HEK293 (cell line): Measurements from ENCODE around the gene SPRED2.
A peak's percentile ranks its signal among the peaks of the same experiment; 100 is the strongest.

Experiments
- INSM2 ChIP-seq: fragments of 450-650 bp; formaldehyde crosslinking; IDR thresholded peaks from 2 replicates; pipeline ENCODE4 v1.5.1; 2016; ENCODE audit warnings: missing biosample characterization, missing genetic modification characterization
- KLF17 ChIP-seq: fragments of 450-650 bp; formaldehyde crosslinking; IDR thresholded peaks from 2 replicates; pipeline ENCODE4 v1.5.1; 2016; ENCODE audit warnings: missing biosample characterization, missing genetic modification characterization
- KLF8 ChIP-seq: fragments of 450-650 bp; formaldehyde crosslinking; IDR thresholded peaks from 2 replicates; pipeline ENCODE4 v1.5.1; 2016; ENCODE audit warnings: missing biosample characterization, missing genetic modification characterization
- KLF9 ChIP-seq: fragments of 450-650 bp; formaldehyde crosslinking; IDR thresholded peaks from 2 replicates; pipeline ENCODE4 v1.5.1; 2016; ENCODE audit warnings: missing biosample characterization, missing genetic modification characterization, low read depth
- MYNN ChIP-seq: fragments of 450-650 bp; formaldehyde crosslinking; IDR thresholded peaks from 2 replicates; pipeline ENCODE4 v1.5.1; 2016; ENCODE audit warnings: missing biosample characterization, missing genetic modification characterization, borderline replicate concordance
- ZBTB20 ChIP-seq: fragments of 450-650 bp; formaldehyde crosslinking; IDR thresholded peaks from 2 replicates; pipeline ENCODE4 v1.5.1; 2016; ENCODE audit warnings: missing biosample characterization, missing genetic modification characterization
- ZBTB21 ChIP-seq: fragments of 450-650 bp; formaldehyde crosslinking; IDR thresholded peaks from 2 replicates; pipeline ENCODE4 v1.5.1; 2017; ENCODE audit warnings: missing biosample characterization, missing genetic modification characterization
- ZBTB44 ChIP-seq: fragments of 450-650 bp; IDR thresholded peaks from 2 replicates; pipeline ENCODE4 v1.5.1; 2018; ENCODE audit warnings: missing biosample characterization, mild to moderate bottlenecking, missing genetic modification characterization
- ZBTB8A ChIP-seq: fragments of 450-650 bp; formaldehyde crosslinking; IDR thresholded peaks from 2 replicates; pipeline ENCODE4 v1.5.1; 2016; ENCODE audit warnings: missing biosample characterization, missing genetic modification characterization
- ZEB2 ChIP-seq: fragments of 450-650 bp; formaldehyde crosslinking; IDR thresholded peaks from 2 replicates; pipeline ENCODE4 v1.5.1; 2016; ENCODE audit warnings: missing biosample characterization, missing genetic modification characterization
- ZNF157 ChIP-seq: fragments of 450-650 bp; formaldehyde crosslinking; IDR thresholded peaks from 2 replicates; pipeline ENCODE4 v1.5.1; 2016; ENCODE audit warnings: missing biosample characterization, missing genetic modification characterization
- ZNF19 ChIP-seq: fragments of 450-650 bp; formaldehyde crosslinking; IDR thresholded peaks from 2 replicates; pipeline ENCODE4; 2016; ENCODE audit warnings: missing biosample characterization, missing genetic modification characterization, low read depth
- ZNF202 ChIP-seq: fragments of 450-650 bp; formaldehyde crosslinking; IDR thresholded peaks from 2 replicates; pipeline ENCODE4 v1.5.1; 2016; ENCODE audit warnings: missing biosample characterization, missing genetic modification characterization, borderline replicate concordance
- ZNF211 ChIP-seq: fragments of 450-650 bp; formaldehyde crosslinking; IDR thresholded peaks from 2 replicates; pipeline ENCODE4 v1.5.1; 2016; ENCODE audit warnings: low read depth, missing biosample characterization, missing genetic modification characterization
- ZNF280D ChIP-seq: fragments of 450-650 bp; formaldehyde crosslinking; IDR thresholded peaks from 2 replicates; pipeline ENCODE4 v1.5.1; 2016; ENCODE audit warnings: missing biosample characterization, missing genetic modification characterization
- ZNF324 ChIP-seq: fragments of 450-650 bp; formaldehyde crosslinking; IDR thresholded peaks from 2 replicates; pipeline ENCODE4 v1.5.1; 2016; ENCODE audit warnings: missing biosample characterization, missing genetic modification characterization
- ZNF350 ChIP-seq: fragments of 450-650 bp; formaldehyde crosslinking; IDR thresholded peaks from 2 replicates; pipeline ENCODE4 v1.5.0; 2017; ENCODE audit warnings: missing biosample characterization, mild to moderate bottlenecking, missing genetic modification characterization
- ZNF362 ChIP-seq: fragments of 450-650 bp; formaldehyde crosslinking; IDR thresholded peaks from 2 replicates; pipeline ENCODE4 v1.5.1; 2016; ENCODE audit warnings: missing biosample characterization, missing genetic modification characterization
- ZNF398 ChIP-seq: fragments of 450-650 bp; formaldehyde crosslinking; IDR thresholded peaks from 2 replicates; pipeline ENCODE4 v1.5.1; 2017; ENCODE audit warnings: missing biosample characterization, missing genetic modification characterization
- ZNF433 ChIP-seq: fragments of 450-650 bp; formaldehyde crosslinking; IDR thresholded peaks from 2 replicates; pipeline ENCODE4 v1.5.1; 2016; ENCODE audit warnings: missing biosample characterization, missing genetic modification characterization, low read depth
- ZNF544 ChIP-seq: fragments of 450-650 bp; formaldehyde crosslinking; IDR thresholded peaks from 2 replicates; pipeline ENCODE4 v1.5.0; 2017; ENCODE audit warnings: missing biosample characterization, missing genetic modification characterization
- ZNF701 ChIP-seq: fragments of 450-650 bp; formaldehyde crosslinking; IDR thresholded peaks from 2 replicates; pipeline ENCODE4 v1.5.1; 2016; ENCODE audit warnings: missing biosample characterization, missing genetic modification characterization
- ZNF704 ChIP-seq: fragments of 450-650 bp; formaldehyde crosslinking; IDR thresholded peaks from 2 replicates; pipeline ENCODE4 v1.5.1; 2016; ENCODE audit warnings: missing biosample characterization, missing genetic modification characterization
- ZNF776 ChIP-seq: fragments of 450-650 bp; formaldehyde crosslinking; IDR thresholded peaks from 2 replicates; pipeline ENCODE4 v1.5.0; 2017; ENCODE audit warnings: missing biosample characterization, missing genetic modification characterization, borderline replicate concordance
- ZNF785 ChIP-seq: fragments of 450-650 bp; formaldehyde crosslinking; IDR thresholded peaks from 2 replicates; pipeline ENCODE4 v1.5.1; 2016; ENCODE audit warnings: missing biosample characterization, missing genetic modification characterization
- ZSCAN23 ChIP-seq: fragments of 450-650 bp; formaldehyde crosslinking; IDR thresholded peaks from 2 replicates; pipeline ENCODE4 v1.5.1; 2016; ENCODE audit warnings: missing biosample characterization, missing genetic modification characterization
- TF ChIP-seq, protein P1 (sequence below): fragments of 450-650 bp; formaldehyde crosslinking; IDR thresholded peaks from 2 replicates; pipeline ENCODE4 v1.5.1; 2016; ENCODE audit warnings: missing biosample characterization, missing genetic modification characterization

The SPRED2 gene

GRCh38 chr2:65395621-65396347, 36.6 kb downstream of the SPRED2 start (continued):
- TF ChIP-seq ZNF398 (tag by site-specific recombination) (no peak), ZNF776 (tag by site-specific recombination) (no peak), KLF8 (tag by site-specific recombination) (no peak), ZNF704 (tag by site-specific recombination) (no peak), ZNF433 (tag by site-specific recombination) (no peak), ZNF324 (no peak), ZNF157 (no peak), ZSCAN23 (tag by site-specific recombination) (no peak), KLF17 (tag by site-specific recombination) (no peak), ZNF202 (tag by site-specific recombination) (no peak), ZBTB44 (tag by site-specific recombination) (no peak), ZNF362 (tag by site-specific recombination) (peak; percentile 78; the same call in 1 of the 2 replicates), ZNF701 (no peak), ZNF544 (tag by site-specific recombination) (no peak), MYNN (tag by site-specific recombination) (no peak), ZNF19 (tag by site-specific recombination) (no peak), KLF9 (no peak), ZEB2 (tag by site-specific recombination) (no peak; the same call in 1 of the 2 replicates), ZNF211 (tag by site-specific recombination) (no peak), ZBTB8A (tag by site-specific recombination) (no peak), ZNF785 (no peak), ZNF280D (tag by site-specific recombination) (no peak), ZNF350 (tag by site-specific recombination) (no peak), INSM2 (tag by site-specific recombination) (no peak), ZBTB20 (no peak), ZBTB21 (tag by site-specific recombination) (0 out of 2 replicates have a peak, but pooled peaks have one; percentile 15)
- TF ChIP-seq, protein P1, sequence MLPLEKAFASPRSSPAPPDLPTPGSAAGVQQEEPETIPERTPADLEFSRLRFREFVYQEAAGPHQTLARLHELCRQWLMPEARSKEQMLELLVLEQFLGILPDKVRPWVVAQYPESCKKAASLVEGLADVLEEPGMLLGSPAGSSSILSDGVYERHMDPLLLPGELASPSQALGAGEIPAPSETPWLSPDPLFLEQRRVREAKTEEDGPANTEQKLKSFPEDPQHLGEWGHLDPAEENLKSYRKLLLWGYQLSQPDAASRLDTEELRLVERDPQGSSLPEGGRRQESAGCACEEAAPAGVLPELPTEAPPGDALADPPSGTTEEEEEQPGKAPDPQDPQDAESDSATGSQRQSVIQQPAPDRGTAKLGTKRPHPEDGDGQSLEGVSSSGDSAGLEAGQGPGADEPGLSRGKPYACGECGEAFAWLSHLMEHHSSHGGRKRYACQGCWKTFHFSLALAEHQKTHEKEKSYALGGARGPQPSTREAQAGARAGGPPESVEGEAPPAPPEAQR (tag by site-specific recombination) = no peak
